Adrenal gland (tissue), 12 donors: Measurements from ENCODE around the gene MFRP. TPM values are rescaled to one million over a fixed set of nuclear protein-coding genes. Genes with fewer than 3 reads are reported as not detected.

Experiments
- DNase-seq, 7 donors: peaks; one replicate each; pipeline ENCODE4 v3.0.0-alpha.2; 2019 to 2020
- H3K27ac ChIP-seq, 5 donors: fragments of 200-600 bp; sonication (generic) in 4 of 5; 1 replicate in 3 of 5; 2 replicates in 2 of 5; pipeline versions ENCODE4 v1.5.1 to v1.8.0; 2016 to 2020; ENCODE audit warnings: mild to moderate bottlenecking in 1 of 5
- H3K27me3 ChIP-seq: fragments of 200-600 bp; 2 replicates; pipeline ENCODE4 v1.8.0; 2021
- H3K36me3 ChIP-seq, 2 donors: fragments of 200-600 bp; replicated peaks in 1 of 2; 1 replicate in 1 of 2; 2 replicates in 1 of 2; pipeline versions ENCODE4 v1.5.1 to v1.8.0; 2018 to 2022
- H3K4me1 ChIP-seq, 2 donors: fragments of 200-600 bp; replicated peaks in 1 of 2; 1 replicate in 1 of 2; 2 replicates in 1 of 2; pipeline versions ENCODE4 v1.5.1 to v1.8.0; 2018 to 2021
- H3K4me3 ChIP-seq, 4 donors: fragments of 200-600 bp; sonication (generic) in 3 of 4; one replicate each; pipeline ENCODE4 v1.5.1; 2016 to 2018
- H3K9me3 ChIP-seq, 3 donors: fragments of 200-600 bp; sonication (generic) in 1 of 3; replicated peaks in 1 of 3; 1 replicate in 2 of 3; 2 replicates in 1 of 3; pipeline versions ENCODE4 v1.5.1 to v1.8.0; 2016 to 2021
- POLR2A ChIP-seq, 2 donors: fragments of 450-650 bp; IDR thresholded peaks; one replicate each; pipeline ENCODE4 v1.6.1; 2017; ENCODE audit warnings: antibody characterized with exemption in 2 of 2, mild to moderate bottlenecking in 2 of 2, moderate library complexity in 1 of 2
- WGBS, 4 donors: extraction: QIAGEN DNeasy Blood & Tissue Kit in 2 of 4; methylation state at CpG; one replicate each; pipeline versions ENCODE4 v1.1.5 to v1.1.7; 2013 to 2017; 5-methylcytosine and 5-hydroxymethylcytosine counted together
- intact Hi-C, 2 donors: fragments of 100-400 bp; cut with DNase I; formaldehyde crosslinking; loops; one replicate each; pipeline versions ENCODE4 v1.14.1 to v1.15.0; 2022 to 2023
- polyA plus RNA-seq, 3 donors: library from polyadenylated mRNA; stranded (reverse); fragments of 200-250 nt in 2 of 3; fragments of 350-450 nt in 1 of 3; fragmentation: Illumina TruSeq in 1 of 3; extraction: RNeasy Lipid Tissue Mini Kit (QIAGEN cat#74804) in 1 of 3; gene quantifications; one replicate each; pipeline ENCODE4 v1.2.3, GENCODE V29; 2013 to 2014
- total RNA-seq, 9 donors: library from RNA; depleted of rRNA in 4 of 9; stranded (reverse); fragments of >200 nt in 4 of 9; fragments of 120-200 nt in 1 of 9; fragmentation: NEBNext Ultra II Directional in 1 of 9; extraction: Animal tissue kit (Norgen Biotek cat#: 25700) in 1 of 9; gene quantifications; one replicate each; pipeline versions ENCODE4 v1.1.0 to v1.2.4, GENCODE V29; 2013 to 2023
- TF ChIP-seq, protein P1 (sequence below), 6 experiments: fragments of 450-650 bp in 4 of 6; fragments of 200-600 bp in 2 of 6; sonication (generic) in 1 of 6; IDR thresholded peaks; 1 replicate in 5 of 6; 2 replicates in 1 of 6; pipeline versions ENCODE4 v1.5.1 to v1.8.0; 2016 to 2021; ENCODE audit warnings: antibody characterized with exemption in 6 of 6, mild to moderate bottlenecking in 2 of 6, moderate library complexity in 1 of 6
- donor health status: healthy with polysubstance abuse.
- donor health status: Bipolar disorder and iron deficiency.
- donor health status: DM: yes; HTN: yes; CAD: no.
- donor health status: DM: no; HTN: no; CAD: no.
- donor health status: DM: no; HTN: no; CAD: no.
- donor health status: DM: yes; HTN: yes; CAD: no.

Gene MFRP
- total and polyA plus RNA-seq, 12 donors: under 0.01 TPM; not detected in 11

- H3K4me3 ChIP-seq: peak overlapping the region in 1 of 4 donors; percentile 72
- no peaks in the 10 kb centered on the region for H3K27me3 ChIP-seq
- peak overlapping the region; percentile 78 to 89 (median 81) for H3K27ac ChIP-seq
- WGBS, 4 donors: 73 to 81% (median 79%) methylated on average over 11 of the region's 11 CpGs
- intact Hi-C loops: no loop called here
- H3K36me3 ChIP-seq: peaks cover 0 to 17% of the 10 kb centered on the region in 2 donors
- H3K9me3 ChIP-seq: no peaks in the 10 kb centered on the region
- peaks cover 43 to 46% of the 10 kb centered on the region in 2 donors for H3K4me1 ChIP-seq
- no peak for TF ChIP-seq POLR2A (IDR thresholded peaks at IDR 0.05)
- TF ChIP-seq, protein P1, sequence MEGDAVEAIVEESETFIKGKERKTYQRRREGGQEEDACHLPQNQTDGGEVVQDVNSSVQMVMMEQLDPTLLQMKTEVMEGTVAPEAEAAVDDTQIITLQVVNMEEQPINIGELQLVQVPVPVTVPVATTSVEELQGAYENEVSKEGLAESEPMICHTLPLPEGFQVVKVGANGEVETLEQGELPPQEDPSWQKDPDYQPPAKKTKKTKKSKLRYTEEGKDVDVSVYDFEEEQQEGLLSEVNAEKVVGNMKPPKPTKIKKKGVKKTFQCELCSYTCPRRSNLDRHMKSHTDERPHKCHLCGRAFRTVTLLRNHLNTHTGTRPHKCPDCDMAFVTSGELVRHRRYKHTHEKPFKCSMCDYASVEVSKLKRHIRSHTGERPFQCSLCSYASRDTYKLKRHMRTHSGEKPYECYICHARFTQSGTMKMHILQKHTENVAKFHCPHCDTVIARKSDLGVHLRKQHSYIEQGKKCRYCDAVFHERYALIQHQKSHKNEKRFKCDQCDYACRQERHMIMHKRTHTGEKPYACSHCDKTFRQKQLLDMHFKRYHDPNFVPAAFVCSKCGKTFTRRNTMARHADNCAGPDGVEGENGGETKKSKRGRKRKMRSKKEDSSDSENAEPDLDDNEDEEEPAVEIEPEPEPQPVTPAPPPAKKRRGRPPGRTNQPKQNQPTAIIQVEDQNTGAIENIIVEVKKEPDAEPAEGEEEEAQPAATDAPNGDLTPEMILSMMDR (IDR thresholded peaks at IDR 0.05): no peak
- peak in 1 of 7 donors; percentile 17 for DNase-seq
Observed at GRCh38 chr11:119361941-119362725, 15.6 kb upstream of the MFRP start.

DNA sequence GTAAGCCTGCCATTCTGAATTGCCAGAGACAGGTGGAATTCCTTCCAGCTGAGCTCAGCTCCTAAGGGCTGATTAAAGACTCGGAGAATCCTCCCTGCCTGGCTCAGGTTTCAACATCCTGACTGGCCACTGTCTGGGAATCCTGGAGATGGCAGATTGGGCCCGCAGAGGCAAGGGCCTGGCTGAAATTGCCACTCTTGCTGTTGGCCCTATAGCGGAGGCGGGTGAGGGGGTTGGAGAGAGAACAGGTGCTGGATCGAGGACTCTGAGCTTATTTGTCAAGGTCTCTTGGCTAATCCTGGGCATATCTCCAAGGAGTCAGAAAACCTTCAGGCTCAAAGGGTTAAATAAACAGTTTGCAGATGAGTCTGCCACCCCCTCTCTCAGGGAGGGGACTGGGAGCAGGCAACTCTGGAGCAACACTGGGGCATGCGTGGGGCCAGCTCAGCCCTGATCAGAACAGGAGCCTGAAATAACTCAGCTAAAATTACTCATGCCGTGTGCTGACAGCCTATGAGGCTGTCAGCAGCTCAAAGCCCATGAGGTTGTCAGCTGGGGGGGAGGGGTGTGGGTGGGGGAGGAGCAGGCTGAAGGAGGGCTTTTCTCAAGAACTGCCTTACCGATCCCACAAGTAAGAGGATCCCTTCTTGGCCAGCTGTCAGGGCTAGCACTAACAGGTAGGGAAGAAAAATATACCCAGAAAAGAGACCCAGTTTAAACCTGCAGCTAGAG, 14.7 kb upstream of the MFRP start:
- H3K36me3 ChIP-seq: peaks cover 0 to 17% of the 10 kb centered on the region in 2 donors
- peak; percentile 73 to 92 (median 91) for DNase-seq
- peak overlapping the region in 1 of 4 donors; percentile 7 for H3K4me3 ChIP-seq
- H3K9me3 ChIP-seq: no peaks in the 10 kb centered on the region
- peaks cover 43 to 46% of the 10 kb centered on the region in 2 donors for H3K4me1 ChIP-seq
- WGBS, 4 donors: 24 to 40% (median 29%) methylated on average over 5 to 8 of the region's 8 CpGs
- intact Hi-C loops: no loop called here
- TF ChIP-seq, protein P1 (IDR thresholded peaks at IDR 0.05): peak in 1 of 6 experiments; percentile 20
- TF ChIP-seq POLR2A (IDR thresholded peaks at IDR 0.05): peak in 1 of 2 donors; percentile 55
- no peaks in the 10 kb centered on the region for H3K27me3 ChIP-seq
- peak overlapping the region; percentile 78 to 89 (median 81) for H3K27ac ChIP-seq

DNA sequence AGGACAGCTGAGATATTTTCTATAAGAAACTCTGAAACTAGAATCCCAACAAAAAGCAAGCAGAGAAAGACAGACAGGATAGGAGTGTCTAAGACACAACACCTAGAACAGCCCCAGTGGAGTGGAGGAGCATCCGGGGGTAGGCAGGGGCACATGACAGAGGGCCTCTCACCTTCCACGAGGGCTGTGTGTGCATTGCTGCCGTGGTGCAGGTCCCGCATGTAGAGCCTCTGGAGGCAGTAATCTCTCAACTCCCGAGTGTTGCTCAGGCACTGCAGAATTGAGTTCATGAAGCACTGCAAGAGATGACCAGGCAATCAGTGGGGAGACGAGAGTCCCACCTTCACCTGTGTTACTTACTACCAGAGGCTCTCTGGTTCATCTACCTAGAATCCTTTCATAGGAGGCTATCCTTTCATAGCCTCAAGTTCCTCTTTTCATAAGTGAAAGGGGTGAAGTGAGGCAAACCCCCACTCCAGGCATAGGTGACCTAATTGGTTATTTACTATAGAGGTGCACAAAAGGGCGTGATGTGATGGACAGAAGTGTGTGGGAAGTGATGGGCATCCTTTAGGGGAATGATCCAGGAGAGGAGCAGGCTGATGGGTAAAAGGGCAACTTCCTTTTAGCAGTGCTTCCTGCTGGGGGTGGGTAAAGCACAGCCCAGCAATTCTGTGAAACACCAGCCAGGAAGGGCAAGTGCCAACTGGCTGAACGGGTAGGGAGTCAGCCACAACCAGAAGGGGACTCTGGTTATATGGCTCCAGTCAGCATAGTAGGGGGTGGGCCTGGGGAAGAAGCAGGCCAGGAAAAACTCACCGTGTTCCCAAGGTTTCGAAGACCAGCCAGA, 13.1 kb upstream of the MFRP start:
- no peak overlapping the region for H3K27ac ChIP-seq
- 82 to 91% (median 86%) methylated on average over 9 to 10 of the region's 10 CpGs for WGBS, 4 donors
- peaks cover 35 to 38% of the 10 kb centered on the region in 2 donors for H3K4me1 ChIP-seq

More for the DNA sequence above, 13.1 kb upstream of the MFRP start:
- intact Hi-C loops: loop anchor here (5.0 to 10.0 kb wide), 2 partner anchors 115 to 118 kb away; no protein-coding TSS in a partner anchor
- H3K36me3 ChIP-seq: peaks cover 0 to 17% of the 10 kb centered on the region in 2 donors
- H3K27me3 ChIP-seq: no peaks in the 10 kb centered on the region
- H3K9me3 ChIP-seq: no peaks in the 10 kb centered on the region
- no peak for DNase-seq
- no peak for TF ChIP-seq POLR2A (IDR thresholded peaks at IDR 0.05)
- TF ChIP-seq, protein P1 (IDR thresholded peaks at IDR 0.05): no peak
- no peak overlapping the region for H3K4me3 ChIP-seq
